HepG2 (cell line): ENCODE results near the gene ENDOG.

Experiments
- HOXA9 ChIP-seq: sonication (generic); formaldehyde crosslinking; IDR thresholded peaks from 2 replicates; pipeline ENCODE4 v1.8.1; 2022; ENCODE audit warnings: missing genetic modification reagents, mild to moderate bottlenecking, moderate library complexity, borderline replicate concordance
- NCOA2 ChIP-seq: sonication (generic); formaldehyde crosslinking; IDR thresholded peaks from 2 replicates; pipeline ENCODE4 v1.8.0; 2022; ENCODE audit warnings: inconsistent platforms
- PHB2 ChIP-seq: fragments of 450-650 bp; IDR thresholded peaks from 2 replicates; pipeline ENCODE4 v1.6.1; 2018; ENCODE audit not compliant: partially characterized antibody
- RFX5 ChIP-seq: IDR thresholded peaks from 2 replicates; pipeline ENCODE4 v1.6.1; 2011; ENCODE audit warnings: low read depth, low read length, improper control_type of control experiment
- SMAD1 ChIP-seq: sonication (generic); formaldehyde crosslinking; IDR thresholded peaks from 2 replicates; pipeline ENCODE4 v1.4.0; 2020; ENCODE audit warnings: missing genetic modification reagents, low read depth, mild to moderate bottlenecking, borderline replicate concordance
- TBP ChIP-seq: sonication (generic); formaldehyde crosslinking; IDR thresholded peaks from 2 replicates; pipeline ENCODE4 v1.5.0; 2020; ENCODE audit warnings: missing genetic modification reagents
- TF ChIP-seq, protein P1 (sequence below): sonication (generic); formaldehyde crosslinking; IDR thresholded peaks from 2 replicates; pipeline ENCODE4 v1.4.0; 2020; ENCODE audit warnings: missing genetic modification reagents
- TF ChIP-seq, protein P2 (sequence below): sonication (generic); formaldehyde crosslinking; conservative IDR thresholded peaks from 2 replicates; pipeline ENCODE4 v1.8.0; 2022; ENCODE audit warnings: low read depth, missing genetic modification reagents
- TF ChIP-seq, protein P3 (sequence below): fragments of 450-650 bp; IDR thresholded peaks from 2 replicates; pipeline ENCODE4 v1.6.1; 2017; ENCODE audit warnings: mild to moderate bottlenecking
- TF ChIP-seq, protein P4 (sequence below): sonication (generic); formaldehyde crosslinking; IDR thresholded peaks from 2 replicates; pipeline ENCODE4 v1.5.0; 2020; ENCODE audit warnings: mild to moderate bottlenecking, missing genetic modification reagents, moderate library complexity
- TF ChIP-seq, protein P5 (sequence below): sonication (generic); formaldehyde crosslinking; IDR thresholded peaks from 2 replicates; pipeline ENCODE4 v1.8.0; 2022; ENCODE audit warnings: low read depth, missing genetic modification reagents

DNA sequence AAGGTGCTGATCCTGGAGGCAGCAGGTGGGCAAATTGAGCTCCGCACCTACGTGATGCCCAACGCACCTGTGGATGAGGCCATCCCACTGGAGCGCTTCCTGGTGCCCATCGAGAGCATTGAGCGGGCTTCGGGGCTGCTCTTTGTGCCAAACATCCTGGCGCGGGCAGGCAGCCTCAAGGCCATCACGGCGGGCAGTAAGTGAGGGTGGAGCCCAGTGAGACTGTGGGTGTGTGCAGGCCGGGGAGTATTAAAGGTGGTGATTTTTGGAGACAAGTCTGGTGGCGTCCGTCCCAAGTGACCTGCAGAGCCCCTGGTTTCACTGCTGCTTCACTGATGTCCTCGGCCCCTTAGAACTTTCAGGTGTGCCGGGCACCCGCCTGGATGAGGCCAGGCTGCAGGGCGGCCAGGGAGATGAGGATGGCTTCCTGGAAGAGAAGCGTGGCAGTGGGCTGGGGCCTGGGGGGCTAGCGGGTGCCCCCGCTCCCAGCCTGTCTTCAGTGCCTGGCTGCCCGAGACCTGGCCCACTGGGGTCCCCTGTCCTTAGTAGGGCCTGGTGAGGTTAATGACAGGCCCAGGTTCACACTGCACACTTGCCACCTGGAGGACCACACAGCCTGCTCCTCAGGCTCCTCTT is 4.2 kb downstream of the ENDOG start:
- TF ChIP-seq, protein P1, sequence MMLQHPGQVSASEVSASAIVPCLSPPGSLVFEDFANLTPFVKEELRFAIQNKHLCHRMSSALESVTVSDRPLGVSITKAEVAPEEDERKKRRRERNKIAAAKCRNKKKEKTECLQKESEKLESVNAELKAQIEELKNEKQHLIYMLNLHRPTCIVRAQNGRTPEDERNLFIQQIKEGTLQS: no peak
- TF ChIP-seq TBP (CRISPR knock-in tag) (no peak), SMAD1 (no peak), RFX5 (no peak), HOXA9 (CRISPR knock-in tag) (no peak), PHB2 (no peak), NCOA2 (no peak)
- TF ChIP-seq, protein P2, sequence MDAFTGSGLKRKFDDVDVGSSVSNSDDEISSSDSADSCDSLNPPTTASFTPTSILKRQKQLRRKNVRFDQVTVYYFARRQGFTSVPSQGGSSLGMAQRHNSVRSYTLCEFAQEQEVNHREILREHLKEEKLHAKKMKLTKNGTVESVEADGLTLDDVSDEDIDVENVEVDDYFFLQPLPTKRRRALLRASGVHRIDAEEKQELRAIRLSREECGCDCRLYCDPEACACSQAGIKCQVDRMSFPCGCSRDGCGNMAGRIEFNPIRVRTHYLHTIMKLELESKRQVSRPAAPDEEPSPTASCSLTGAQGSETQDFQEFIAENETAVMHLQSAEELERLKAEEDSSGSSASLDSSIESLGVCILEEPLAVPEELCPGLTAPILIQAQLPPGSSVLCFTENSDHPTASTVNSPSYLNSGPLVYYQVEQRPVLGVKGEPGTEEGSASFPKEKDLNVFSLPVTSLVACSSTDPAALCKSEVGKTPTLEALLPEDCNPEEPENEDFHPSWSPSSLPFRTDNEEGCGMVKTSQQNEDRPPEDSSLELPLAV (CRISPR knock-in tag): no peak
- TF ChIP-seq, protein P3, sequence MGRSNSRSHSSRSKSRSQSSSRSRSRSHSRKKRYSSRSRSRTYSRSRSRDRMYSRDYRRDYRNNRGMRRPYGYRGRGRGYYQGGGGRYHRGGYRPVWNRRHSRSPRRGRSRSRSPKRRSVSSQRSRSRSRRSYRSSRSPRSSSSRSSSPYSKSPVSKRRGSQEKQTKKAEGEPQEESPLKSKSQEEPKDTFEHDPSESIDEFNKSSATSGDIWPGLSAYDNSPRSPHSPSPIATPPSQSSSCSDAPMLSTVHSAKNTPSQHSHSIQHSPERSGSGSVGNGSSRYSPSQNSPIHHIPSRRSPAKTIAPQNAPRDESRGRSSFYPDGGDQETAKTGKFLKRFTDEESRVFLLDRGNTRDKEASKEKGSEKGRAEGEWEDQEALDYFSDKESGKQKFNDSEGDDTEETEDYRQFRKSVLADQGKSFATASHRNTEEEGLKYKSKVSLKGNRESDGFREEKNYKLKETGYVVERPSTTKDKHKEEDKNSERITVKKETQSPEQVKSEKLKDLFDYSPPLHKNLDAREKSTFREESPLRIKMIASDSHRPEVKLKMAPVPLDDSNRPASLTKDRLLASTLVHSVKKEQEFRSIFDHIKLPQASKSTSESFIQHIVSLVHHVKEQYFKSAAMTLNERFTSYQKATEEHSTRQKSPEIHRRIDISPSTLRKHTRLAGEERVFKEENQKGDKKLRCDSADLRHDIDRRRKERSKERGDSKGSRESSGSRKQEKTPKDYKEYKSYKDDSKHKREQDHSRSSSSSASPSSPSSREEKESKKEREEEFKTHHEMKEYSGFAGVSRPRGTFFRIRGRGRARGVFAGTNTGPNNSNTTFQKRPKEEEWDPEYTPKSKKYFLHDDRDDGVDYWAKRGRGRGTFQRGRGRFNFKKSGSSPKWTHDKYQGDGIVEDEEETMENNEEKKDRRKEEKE: no peak
- TF ChIP-seq, protein P4, sequence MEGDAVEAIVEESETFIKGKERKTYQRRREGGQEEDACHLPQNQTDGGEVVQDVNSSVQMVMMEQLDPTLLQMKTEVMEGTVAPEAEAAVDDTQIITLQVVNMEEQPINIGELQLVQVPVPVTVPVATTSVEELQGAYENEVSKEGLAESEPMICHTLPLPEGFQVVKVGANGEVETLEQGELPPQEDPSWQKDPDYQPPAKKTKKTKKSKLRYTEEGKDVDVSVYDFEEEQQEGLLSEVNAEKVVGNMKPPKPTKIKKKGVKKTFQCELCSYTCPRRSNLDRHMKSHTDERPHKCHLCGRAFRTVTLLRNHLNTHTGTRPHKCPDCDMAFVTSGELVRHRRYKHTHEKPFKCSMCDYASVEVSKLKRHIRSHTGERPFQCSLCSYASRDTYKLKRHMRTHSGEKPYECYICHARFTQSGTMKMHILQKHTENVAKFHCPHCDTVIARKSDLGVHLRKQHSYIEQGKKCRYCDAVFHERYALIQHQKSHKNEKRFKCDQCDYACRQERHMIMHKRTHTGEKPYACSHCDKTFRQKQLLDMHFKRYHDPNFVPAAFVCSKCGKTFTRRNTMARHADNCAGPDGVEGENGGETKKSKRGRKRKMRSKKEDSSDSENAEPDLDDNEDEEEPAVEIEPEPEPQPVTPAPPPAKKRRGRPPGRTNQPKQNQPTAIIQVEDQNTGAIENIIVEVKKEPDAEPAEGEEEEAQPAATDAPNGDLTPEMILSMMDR (CRISPR knock-in tag): no peak
- TF ChIP-seq, protein P5, sequence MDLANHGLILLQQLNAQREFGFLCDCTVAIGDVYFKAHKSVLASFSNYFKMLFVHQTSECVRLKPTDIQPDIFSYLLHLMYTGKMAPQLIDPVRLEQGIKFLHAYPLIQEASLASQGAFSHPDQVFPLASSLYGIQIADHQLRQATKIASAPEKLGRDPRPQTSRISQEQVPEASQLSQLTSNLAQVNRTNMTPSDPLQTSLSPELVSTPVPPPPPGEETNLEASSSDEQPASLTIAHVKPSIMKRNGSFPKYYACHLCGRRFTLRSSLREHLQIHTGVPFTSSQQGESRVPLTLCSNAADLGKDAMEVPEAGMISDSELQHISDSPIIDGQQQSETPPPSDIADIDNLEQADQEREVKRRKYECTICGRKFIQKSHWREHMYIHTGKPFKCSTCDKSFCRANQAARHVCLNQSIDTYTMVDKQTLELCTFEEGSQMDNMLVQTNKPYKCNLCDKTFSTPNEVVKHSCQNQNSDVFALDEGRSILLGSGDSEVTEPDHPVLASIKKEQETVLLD: no peak
